SK-N-SH (cell line): Measurements from ENCODE around the gene UCN.

Source experiments
- CHD2 ChIP-seq: fragments of 150-350 bp; IDR thresholded peaks from 2 replicates; pipeline ENCODE4 v1.6.1; 2018; ENCODE audit warnings: low read length; ENCODE audit not compliant: partially characterized antibody
- EP300 ChIP-seq, 2 experiments: IDR thresholded peaks; 2 replicates each; pipeline versions ENCODE4 v1.4.0 to v1.6.1; 2012; ENCODE audit warnings: borderline replicate concordance in 1 of 2, low read depth in 1 of 2, low read length in 1 of 2
- FOXJ3 ChIP-seq: sonication (generic); formaldehyde crosslinking; IDR thresholded peaks from 2 replicates; pipeline ENCODE4 v1.5.1; 2020; ENCODE audit warnings: mild to moderate bottlenecking, missing genetic modification reagents
- POLR2AphosphoS5 ChIP-seq: IDR thresholded peaks from 2 replicates; pipeline ENCODE4 v1.6.1; 2012; ENCODE audit warnings: low read depth, low read length
- RAD21 ChIP-seq: IDR thresholded peaks from 2 replicates; pipeline ENCODE4 v1.6.1; 2012; ENCODE audit warnings: mild to moderate bottlenecking, low read length
- RCOR1 ChIP-seq: fragments of 150-350 bp; IDR thresholded peaks from 2 replicates; pipeline ENCODE4 v1.6.1; 2017; ENCODE audit warnings: antibody characterized with exemption, low read length
- TAF1 ChIP-seq: IDR thresholded peaks from 2 replicates; pipeline ENCODE4 v1.6.1; 2012; ENCODE audit warnings: low read depth, mild to moderate bottlenecking, low read length, moderate library complexity, borderline replicate concordance
- TF ChIP-seq, protein P1 (sequence below): fragments of 200-600 bp; sonication (generic); IDR thresholded peaks from 2 replicates; pipeline ENCODE4 v1.6.1; 2017; ENCODE audit warnings: antibody characterized with exemption, mild to moderate bottlenecking, moderate library complexity
- TF ChIP-seq, protein P2 (sequence below): IDR thresholded peaks from 2 replicates; pipeline ENCODE4 v1.6.1; 2012; ENCODE audit warnings: mild to moderate bottlenecking, low read depth, low read length, moderate library complexity

- TF ChIP-seq, protein P1, sequence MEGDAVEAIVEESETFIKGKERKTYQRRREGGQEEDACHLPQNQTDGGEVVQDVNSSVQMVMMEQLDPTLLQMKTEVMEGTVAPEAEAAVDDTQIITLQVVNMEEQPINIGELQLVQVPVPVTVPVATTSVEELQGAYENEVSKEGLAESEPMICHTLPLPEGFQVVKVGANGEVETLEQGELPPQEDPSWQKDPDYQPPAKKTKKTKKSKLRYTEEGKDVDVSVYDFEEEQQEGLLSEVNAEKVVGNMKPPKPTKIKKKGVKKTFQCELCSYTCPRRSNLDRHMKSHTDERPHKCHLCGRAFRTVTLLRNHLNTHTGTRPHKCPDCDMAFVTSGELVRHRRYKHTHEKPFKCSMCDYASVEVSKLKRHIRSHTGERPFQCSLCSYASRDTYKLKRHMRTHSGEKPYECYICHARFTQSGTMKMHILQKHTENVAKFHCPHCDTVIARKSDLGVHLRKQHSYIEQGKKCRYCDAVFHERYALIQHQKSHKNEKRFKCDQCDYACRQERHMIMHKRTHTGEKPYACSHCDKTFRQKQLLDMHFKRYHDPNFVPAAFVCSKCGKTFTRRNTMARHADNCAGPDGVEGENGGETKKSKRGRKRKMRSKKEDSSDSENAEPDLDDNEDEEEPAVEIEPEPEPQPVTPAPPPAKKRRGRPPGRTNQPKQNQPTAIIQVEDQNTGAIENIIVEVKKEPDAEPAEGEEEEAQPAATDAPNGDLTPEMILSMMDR, result no peak
- TF ChIP-seq POLR2AphosphoS5, result no peak
- no peak for TF ChIP-seq RAD21
- TF ChIP-seq EP300 (IDR thresholded peaks at IDR 0.05; ENCODE audit: borderline replicate concordance in 1 of 2, low read depth in 1 of 2, low read length in 1 of 2), result no peak
- TF ChIP-seq TAF1, result no peak
- no peak for TF ChIP-seq RCOR1
- no peak for TF ChIP-seq CHD2
- TF ChIP-seq FOXJ3 (CRISPR knock-in tag), result no peak
- TF ChIP-seq, protein P2, sequence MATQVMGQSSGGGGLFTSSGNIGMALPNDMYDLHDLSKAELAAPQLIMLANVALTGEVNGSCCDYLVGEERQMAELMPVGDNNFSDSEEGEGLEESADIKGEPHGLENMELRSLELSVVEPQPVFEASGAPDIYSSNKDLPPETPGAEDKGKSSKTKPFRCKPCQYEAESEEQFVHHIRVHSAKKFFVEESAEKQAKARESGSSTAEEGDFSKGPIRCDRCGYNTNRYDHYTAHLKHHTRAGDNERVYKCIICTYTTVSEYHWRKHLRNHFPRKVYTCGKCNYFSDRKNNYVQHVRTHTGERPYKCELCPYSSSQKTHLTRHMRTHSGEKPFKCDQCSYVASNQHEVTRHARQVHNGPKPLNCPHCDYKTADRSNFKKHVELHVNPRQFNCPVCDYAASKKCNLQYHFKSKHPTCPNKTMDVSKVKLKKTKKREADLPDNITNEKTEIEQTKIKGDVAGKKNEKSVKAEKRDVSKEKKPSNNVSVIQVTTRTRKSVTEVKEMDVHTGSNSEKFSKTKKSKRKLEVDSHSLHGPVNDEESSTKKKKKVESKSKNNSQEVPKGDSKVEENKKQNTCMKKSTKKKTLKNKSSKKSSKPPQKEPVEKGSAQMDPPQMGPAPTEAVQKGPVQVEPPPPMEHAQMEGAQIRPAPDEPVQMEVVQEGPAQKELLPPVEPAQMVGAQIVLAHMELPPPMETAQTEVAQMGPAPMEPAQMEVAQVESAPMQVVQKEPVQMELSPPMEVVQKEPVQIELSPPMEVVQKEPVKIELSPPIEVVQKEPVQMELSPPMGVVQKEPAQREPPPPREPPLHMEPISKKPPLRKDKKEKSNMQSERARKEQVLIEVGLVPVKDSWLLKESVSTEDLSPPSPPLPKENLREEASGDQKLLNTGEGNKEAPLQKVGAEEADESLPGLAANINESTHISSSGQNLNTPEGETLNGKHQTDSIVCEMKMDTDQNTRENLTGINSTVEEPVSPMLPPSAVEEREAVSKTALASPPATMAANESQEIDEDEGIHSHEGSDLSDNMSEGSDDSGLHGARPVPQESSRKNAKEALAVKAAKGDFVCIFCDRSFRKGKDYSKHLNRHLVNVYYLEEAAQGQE, result no peak
Observed at GRCh38 chr2:27297195-27297594, 11.1 kb downstream of the UCN start.
